SK-N-SH (cell line): ENCODE results near the gene HDAC6.

Experiments used
- CHD2 ChIP-seq: fragments of 150-350 bp; IDR thresholded peaks from 2 replicates; pipeline ENCODE4 v1.6.1; 2018; ENCODE audit warnings: low read length; ENCODE audit not compliant: partially characterized antibody
- CTCF ChIP-seq: fragments of 200-600 bp; sonication (generic); IDR thresholded peaks from 2 replicates; pipeline ENCODE4 v1.6.1; 2017; ENCODE audit warnings: antibody characterized with exemption, mild to moderate bottlenecking, moderate library complexity
- JUND ChIP-seq: IDR thresholded peaks from 2 replicates; pipeline ENCODE4 v1.4.0; 2012
- NFIC ChIP-seq: IDR thresholded peaks from 2 replicates; pipeline ENCODE4 v1.4.0; 2012; ENCODE audit warnings: borderline replicate concordance
- POLR2AphosphoS5 ChIP-seq: IDR thresholded peaks from 2 replicates; pipeline ENCODE4 v1.6.1; 2012; ENCODE audit warnings: low read depth, low read length
- RAD21 ChIP-seq: IDR thresholded peaks from 2 replicates; pipeline ENCODE4 v1.6.1; 2012; ENCODE audit warnings: mild to moderate bottlenecking, low read length
- RCOR1 ChIP-seq: fragments of 150-350 bp; IDR thresholded peaks from 2 replicates; pipeline ENCODE4 v1.6.1; 2017; ENCODE audit warnings: antibody characterized with exemption, low read length
- RFX5 ChIP-seq: IDR thresholded peaks from 2 replicates; pipeline ENCODE4 v1.6.1; 2012; ENCODE audit warnings: mild to moderate bottlenecking, improper control_type of control experiment, low read length
- TAF1 ChIP-seq: IDR thresholded peaks from 2 replicates; pipeline ENCODE4 v1.6.1; 2012; ENCODE audit warnings: low read depth, mild to moderate bottlenecking, low read length, moderate library complexity, borderline replicate concordance
- TEAD4 ChIP-seq: IDR thresholded peaks from 2 replicates; pipeline ENCODE4 v1.4.0; 2012; ENCODE audit warnings: mild to moderate bottlenecking, borderline replicate concordance; ENCODE audit not compliant: insufficient read depth
- TF ChIP-seq, protein P1 (sequence below): IDR thresholded peaks from 2 replicates; pipeline ENCODE4 v1.6.1; 2012; ENCODE audit warnings: mild to moderate bottlenecking, low read depth, low read length, moderate library complexity
- TF ChIP-seq, protein P2 (sequence below): IDR thresholded peaks from 2 replicates; pipeline ENCODE4 v1.4.0; 2012; ENCODE audit warnings: low read depth, borderline replicate concordance
- TF ChIP-seq, protein P3 (sequence below): IDR thresholded peaks from 2 replicates; pipeline ENCODE4 v1.4.0; 2012; ENCODE audit warnings: low read depth
- TF ChIP-seq, protein P4 (sequence below): fragments of 150-350 bp; IDR thresholded peaks from 2 replicates; pipeline ENCODE4 v1.6.1; 2017; ENCODE audit warnings: antibody characterized with exemption, low read length, low read depth, borderline replicate concordance

GRCh38 chrX:48752498-48752897, 49.4 kb upstream of the HDAC6 start:
- TF ChIP-seq TEAD4: no peak
- TF ChIP-seq NFIC: no peak
- TF ChIP-seq CTCF: no peak
- TF ChIP-seq POLR2AphosphoS5: no peak
- no peak for TF ChIP-seq RFX5
- TF ChIP-seq, protein P1, sequence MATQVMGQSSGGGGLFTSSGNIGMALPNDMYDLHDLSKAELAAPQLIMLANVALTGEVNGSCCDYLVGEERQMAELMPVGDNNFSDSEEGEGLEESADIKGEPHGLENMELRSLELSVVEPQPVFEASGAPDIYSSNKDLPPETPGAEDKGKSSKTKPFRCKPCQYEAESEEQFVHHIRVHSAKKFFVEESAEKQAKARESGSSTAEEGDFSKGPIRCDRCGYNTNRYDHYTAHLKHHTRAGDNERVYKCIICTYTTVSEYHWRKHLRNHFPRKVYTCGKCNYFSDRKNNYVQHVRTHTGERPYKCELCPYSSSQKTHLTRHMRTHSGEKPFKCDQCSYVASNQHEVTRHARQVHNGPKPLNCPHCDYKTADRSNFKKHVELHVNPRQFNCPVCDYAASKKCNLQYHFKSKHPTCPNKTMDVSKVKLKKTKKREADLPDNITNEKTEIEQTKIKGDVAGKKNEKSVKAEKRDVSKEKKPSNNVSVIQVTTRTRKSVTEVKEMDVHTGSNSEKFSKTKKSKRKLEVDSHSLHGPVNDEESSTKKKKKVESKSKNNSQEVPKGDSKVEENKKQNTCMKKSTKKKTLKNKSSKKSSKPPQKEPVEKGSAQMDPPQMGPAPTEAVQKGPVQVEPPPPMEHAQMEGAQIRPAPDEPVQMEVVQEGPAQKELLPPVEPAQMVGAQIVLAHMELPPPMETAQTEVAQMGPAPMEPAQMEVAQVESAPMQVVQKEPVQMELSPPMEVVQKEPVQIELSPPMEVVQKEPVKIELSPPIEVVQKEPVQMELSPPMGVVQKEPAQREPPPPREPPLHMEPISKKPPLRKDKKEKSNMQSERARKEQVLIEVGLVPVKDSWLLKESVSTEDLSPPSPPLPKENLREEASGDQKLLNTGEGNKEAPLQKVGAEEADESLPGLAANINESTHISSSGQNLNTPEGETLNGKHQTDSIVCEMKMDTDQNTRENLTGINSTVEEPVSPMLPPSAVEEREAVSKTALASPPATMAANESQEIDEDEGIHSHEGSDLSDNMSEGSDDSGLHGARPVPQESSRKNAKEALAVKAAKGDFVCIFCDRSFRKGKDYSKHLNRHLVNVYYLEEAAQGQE: no peak
- TF ChIP-seq JUND: no peak
- TF ChIP-seq, protein P2, sequence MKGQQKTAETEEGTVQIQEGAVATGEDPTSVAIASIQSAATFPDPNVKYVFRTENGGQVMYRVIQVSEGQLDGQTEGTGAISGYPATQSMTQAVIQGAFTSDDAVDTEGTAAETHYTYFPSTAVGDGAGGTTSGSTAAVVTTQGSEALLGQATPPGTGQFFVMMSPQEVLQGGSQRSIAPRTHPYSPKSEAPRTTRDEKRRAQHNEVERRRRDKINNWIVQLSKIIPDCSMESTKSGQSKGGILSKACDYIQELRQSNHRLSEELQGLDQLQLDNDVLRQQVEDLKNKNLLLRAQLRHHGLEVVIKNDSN: no peak
- TF ChIP-seq TAF1: no peak
- no peak for TF ChIP-seq RCOR1
- TF ChIP-seq, protein P3, sequence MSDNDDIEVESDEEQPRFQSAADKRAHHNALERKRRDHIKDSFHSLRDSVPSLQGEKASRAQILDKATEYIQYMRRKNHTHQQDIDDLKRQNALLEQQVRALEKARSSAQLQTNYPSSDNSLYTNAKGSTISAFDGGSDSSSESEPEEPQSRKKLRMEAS: no peak
- TF ChIP-seq CHD2: no peak
- TF ChIP-seq, protein P4, sequence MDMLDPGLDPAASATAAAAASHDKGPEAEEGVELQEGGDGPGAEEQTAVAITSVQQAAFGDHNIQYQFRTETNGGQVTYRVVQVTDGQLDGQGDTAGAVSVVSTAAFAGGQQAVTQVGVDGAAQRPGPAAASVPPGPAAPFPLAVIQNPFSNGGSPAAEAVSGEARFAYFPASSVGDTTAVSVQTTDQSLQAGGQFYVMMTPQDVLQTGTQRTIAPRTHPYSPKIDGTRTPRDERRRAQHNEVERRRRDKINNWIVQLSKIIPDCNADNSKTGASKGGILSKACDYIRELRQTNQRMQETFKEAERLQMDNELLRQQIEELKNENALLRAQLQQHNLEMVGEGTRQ: no peak
- TF ChIP-seq RAD21: no peak
